Measurements from ENCODE around the gene C4BPA. TPM values are rescaled to one million over a fixed set of nuclear protein-coding genes. Genes with fewer than 3 reads are reported as not detected.

C4BPA gene
- polyA plus RNA-seq, 2 of the 4 experiments (the other 2 are of a cell fraction): 0.92 to 3.6 TPM

DNA sequence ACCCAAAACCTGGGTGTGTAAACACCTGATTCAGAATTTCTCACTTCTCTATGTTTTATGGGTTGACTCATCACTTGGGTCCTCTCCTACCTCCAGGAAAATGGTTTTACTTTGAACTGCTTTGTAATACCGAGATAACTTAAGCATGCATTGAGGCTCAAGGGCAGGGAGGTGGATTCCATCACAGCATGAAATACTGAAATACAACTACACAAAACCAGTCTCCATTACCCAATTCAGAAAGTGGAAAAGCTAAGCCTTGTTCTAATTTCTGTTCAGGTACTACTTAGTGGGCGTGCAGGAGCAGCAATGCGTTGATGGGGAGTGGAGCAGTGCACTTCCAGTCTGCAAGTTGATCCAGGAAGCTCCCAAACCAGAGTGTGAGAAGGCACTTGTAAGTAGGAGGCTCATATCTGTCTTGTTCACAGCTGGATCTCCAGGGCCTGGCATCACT lies 6.1 kb upstream of the C4BPA start:
- TF ChIP-seq FOSB (CRISPR knock-in tag; IDR thresholded peaks at IDR 0.05) (no peak), ELK1 (IDR thresholded peaks at IDR 0.05; ENCODE audit: low read depth, low read length) (no peak), HDAC2 (IDR thresholded peaks at IDR 0.05) (no peak), RFX5 (IDR thresholded peaks at IDR 0.05) (no peak), PHF8 (IDR thresholded peaks at IDR 0.05; ENCODE audit: borderline replicate concordance, low read depth) (no peak), EHMT2 (IDR thresholded peaks at IDR 0.05; ENCODE audit: low read depth) (no peak), MYC (IDR thresholded peaks at IDR 0.05; ENCODE audit: borderline replicate concordance, low read length) (no peak), E2F6 (IDR thresholded peaks at IDR 0.05; ENCODE audit: borderline replicate concordance, low read depth) (no peak), EP300 (IDR thresholded peaks at IDR 0.05) (no peak), JUNB (IDR thresholded peaks at IDR 0.05) (no peak), GATA3 (IDR thresholded peaks at IDR 0.05; ENCODE audit: borderline replicate concordance) (no peak), KDM1A (IDR thresholded peaks at IDR 0.05; ENCODE audit: low read depth) (no peak), TP53 (CRISPR knock-in tag; IDR thresholded peaks at IDR 0.05) (no peak), PBX3 (IDR thresholded peaks at IDR 0.05) (no peak), HOXB5 (CRISPR knock-in tag; IDR thresholded peaks at IDR 0.05) (no peak), RNF2 (IDR thresholded peaks at IDR 0.05; ENCODE audit: borderline replicate concordance, low read depth) (no peak), ESRRA (IDR thresholded peaks at IDR 0.05; ENCODE audit: borderline replicate concordance, low read length) (no peak), POLR2AphosphoS2 (conservative IDR thresholded peaks at IDR 0.05; ENCODE audit: low read length) (no peak), HOXB13 (CRISPR knock-in tag; IDR thresholded peaks at IDR 0.05; ENCODE audit: low read depth) (no peak), ATOH8 (CRISPR knock-in tag; IDR thresholded peaks at IDR 0.05; ENCODE audit: low read depth) (no peak)
- no peak for DNase-seq (ENCODE audit: low read depth in 1 of 2, low spot score in 1 of 2)

DNA sequence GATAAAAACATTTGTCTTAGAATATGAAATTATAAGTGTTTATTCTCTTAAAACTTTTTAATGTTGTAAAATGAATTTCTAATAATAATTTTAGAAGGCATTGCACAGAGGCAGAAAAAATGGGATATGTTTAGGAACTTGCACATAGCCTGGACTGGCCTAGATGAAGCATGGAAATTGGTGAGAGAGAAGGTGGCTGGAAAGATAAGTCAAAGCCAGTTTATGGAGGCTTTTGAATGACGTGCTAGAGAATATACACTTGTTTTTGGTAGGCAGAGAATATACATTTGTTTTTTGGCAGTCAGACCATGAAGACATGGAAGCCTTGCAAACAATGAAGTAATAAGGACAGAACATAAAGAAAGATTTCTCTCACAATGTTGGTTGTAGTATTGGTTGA lies 2.3 kb upstream of the C4BPA start:
- Histone ChIP-seq H3K4me1 (peaks cover 11% of the 10 kb centered on the region; the same call in 2 of the 3 replicates), H3K27ac (no peak overlapping the region), H3K4me2 (no peak overlapping the region), H3K9me3 (peaks cover 8% of the 10 kb centered on the region; the same call in 2 of the 3 replicates), H3K4me3 (no peak overlapping the region)
- FAIRE-seq: no peak
- CTCF ChIA-PET: no interaction called here
- ATAC-seq: no peak
- WGBS (ENCODE audit: missing lambda C conversion rate): 84% methylated on average over 1 of the region's 1 CpG
- POLR2A ChIA-PET: no interaction called here
- TF ChIP-seq FOSB (CRISPR knock-in tag; IDR thresholded peaks at IDR 0.05): no peak
- TF ChIP-seq FOSL2 (IDR thresholded peaks at IDR 0.05): no peak
- no peak for TF ChIP-seq FOSL2 (CRISPR knock-in tag; IDR thresholded peaks at IDR 0.05)
- TF ChIP-seq CEBPB (IDR thresholded peaks at IDR 0.05): no peak
- TF ChIP-seq RFX5 (IDR thresholded peaks at IDR 0.05): no peak
- no peak for TF ChIP-seq TFCP2L1 (CRISPR knock-in tag; IDR thresholded peaks at IDR 0.05)
- no peak for TF ChIP-seq NR3C1 (IDR thresholded peaks at IDR 0.05)
- TF ChIP-seq HOXB13 (CRISPR knock-in tag; IDR thresholded peaks at IDR 0.05; ENCODE audit: low read depth): no peak
- TF ChIP-seq EP300 (IDR thresholded peaks at IDR 0.05): no peak
- no peak for TF ChIP-seq POLR2AphosphoS2 (conservative IDR thresholded peaks at IDR 0.05; ENCODE audit: low read length)
- TF ChIP-seq HDAC2 (IDR thresholded peaks at IDR 0.05): no peak
- no peak for TF ChIP-seq USF2 (IDR thresholded peaks at IDR 0.05)
- no peak for DNase-seq (ENCODE audit: low read depth in 1 of 2, low spot score in 1 of 2)

More for the DNA sequence above, 6.1 kb upstream of the C4BPA start:
- 35% methylated on average over 3 of the region's 3 CpGs for WGBS (ENCODE audit: missing lambda C conversion rate)
- peaks cover 8% of the 10 kb centered on the region; the same call in 2 of the 3 replicates for H3K9me3 ChIP-seq
- no peak overlapping the region for H3K27ac ChIP-seq
- no peak overlapping the region for H3K4me2 ChIP-seq
- CTCF ChIA-PET: interaction anchor here (0.6 kb wide), 1 partner anchor 13 kb away, joined by 4 read pairs; no protein-coding TSS in a partner anchor
- H3K4me3 ChIP-seq: no peak overlapping the region
- FAIRE-seq (no peak), ATAC-seq (no peak)
- H3K4me1 ChIP-seq: no peaks in the 10 kb centered on the region
- POLR2A ChIA-PET: no interaction called here
